ENCODE measurements around the gene GDAP1L1.

DNA sequence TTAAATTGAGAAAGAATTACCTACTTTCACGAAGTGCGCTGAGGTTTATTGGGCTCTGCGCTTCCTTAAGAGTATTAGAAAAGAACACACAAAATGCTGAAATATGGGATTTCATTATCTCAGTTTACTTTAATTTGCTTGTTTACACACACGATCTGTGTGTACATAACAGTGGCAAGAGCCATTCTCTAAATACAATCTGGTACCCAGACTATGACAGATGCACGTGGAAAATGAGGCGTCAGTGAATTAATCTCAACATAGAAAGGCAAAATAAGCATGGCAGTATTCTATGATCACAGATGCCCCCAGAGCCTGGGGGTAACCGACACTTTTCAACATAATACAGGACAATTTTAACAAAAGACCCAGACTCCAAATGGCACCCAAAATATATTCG, 55.6 kb downstream of the GDAP1L1 start:
- TF ChIP-seq, protein P1, sequence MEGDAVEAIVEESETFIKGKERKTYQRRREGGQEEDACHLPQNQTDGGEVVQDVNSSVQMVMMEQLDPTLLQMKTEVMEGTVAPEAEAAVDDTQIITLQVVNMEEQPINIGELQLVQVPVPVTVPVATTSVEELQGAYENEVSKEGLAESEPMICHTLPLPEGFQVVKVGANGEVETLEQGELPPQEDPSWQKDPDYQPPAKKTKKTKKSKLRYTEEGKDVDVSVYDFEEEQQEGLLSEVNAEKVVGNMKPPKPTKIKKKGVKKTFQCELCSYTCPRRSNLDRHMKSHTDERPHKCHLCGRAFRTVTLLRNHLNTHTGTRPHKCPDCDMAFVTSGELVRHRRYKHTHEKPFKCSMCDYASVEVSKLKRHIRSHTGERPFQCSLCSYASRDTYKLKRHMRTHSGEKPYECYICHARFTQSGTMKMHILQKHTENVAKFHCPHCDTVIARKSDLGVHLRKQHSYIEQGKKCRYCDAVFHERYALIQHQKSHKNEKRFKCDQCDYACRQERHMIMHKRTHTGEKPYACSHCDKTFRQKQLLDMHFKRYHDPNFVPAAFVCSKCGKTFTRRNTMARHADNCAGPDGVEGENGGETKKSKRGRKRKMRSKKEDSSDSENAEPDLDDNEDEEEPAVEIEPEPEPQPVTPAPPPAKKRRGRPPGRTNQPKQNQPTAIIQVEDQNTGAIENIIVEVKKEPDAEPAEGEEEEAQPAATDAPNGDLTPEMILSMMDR (conservative IDR thresholded peaks at IDR 0.05; ENCODE audit: low read depth, low read length) = no peak
- no peak for TF ChIP-seq POLR2A (IDR thresholded peaks at IDR 0.05; ENCODE audit: low read depth, low read length)
- no peak for TF ChIP-seq RAD21 (IDR thresholded peaks at IDR 0.05; ENCODE audit: low read length)
- TF ChIP-seq SMC3 (IDR thresholded peaks at IDR 0.05; ENCODE audit: low read depth, low read length) = no peak
- no peak for TF ChIP-seq CEBPB (IDR thresholded peaks at IDR 0.05; ENCODE audit: low read depth, low read length)
- no peak for TF ChIP-seq FOS (IDR thresholded peaks at IDR 0.05; ENCODE audit: low read depth, low read length)
- TF ChIP-seq, protein P2, sequence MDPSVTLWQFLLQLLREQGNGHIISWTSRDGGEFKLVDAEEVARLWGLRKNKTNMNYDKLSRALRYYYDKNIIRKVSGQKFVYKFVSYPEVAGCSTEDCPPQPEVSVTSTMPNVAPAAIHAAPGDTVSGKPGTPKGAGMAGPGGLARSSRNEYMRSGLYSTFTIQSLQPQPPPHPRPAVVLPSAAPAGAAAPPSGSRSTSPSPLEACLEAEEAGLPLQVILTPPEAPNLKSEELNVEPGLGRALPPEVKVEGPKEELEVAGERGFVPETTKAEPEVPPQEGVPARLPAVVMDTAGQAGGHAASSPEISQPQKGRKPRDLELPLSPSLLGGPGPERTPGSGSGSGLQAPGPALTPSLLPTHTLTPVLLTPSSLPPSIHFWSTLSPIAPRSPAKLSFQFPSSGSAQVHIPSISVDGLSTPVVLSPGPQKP (IDR thresholded peaks at IDR 0.05; ENCODE audit: borderline replicate concordance, low read depth, low read length) = no peak
- no peak for TF ChIP-seq RCOR1 (IDR thresholded peaks at IDR 0.05; ENCODE audit: insufficient replicate concordance, low read length)
- no peak for TF ChIP-seq MAFK (IDR thresholded peaks at IDR 0.05; ENCODE audit: low read depth, low read length)
